Hematopoietic multipotent progenitor cell treated with erythropoietin and hydrocortisone succinate and interleukin-3 and kit ligand, for 8 days (in vitro differentiated cells): Measurements from ENCODE around the gene EI24.

Source experiments
- DNase-seq: peaks from one replicate; pipeline ENCODE4 v3.0.0-alpha.2; 2015

The EI24 gene

GRCh38 chr11:125583496-125583895 lies 14.2 kb downstream of the EI24 start:
- DNase-seq = no peak

GRCh38 chr11:125585487-125585886 lies 16.2 kb downstream of the EI24 start:
- no peak for DNase-seq

GRCh38 chr11:125586623-125587022 lies 17.3 kb downstream of the EI24 start:
- DNase-seq = no peak

- DNase-seq = no peak
These were observed 18.2 kb downstream of the EI24 start for GRCh38 chr11:125587480-125587879.

- no peak for DNase-seq
These were observed 19.2 kb downstream of the EI24 start for GRCh38 chr11:125588505-125588904.

- peak; percentile 22 for DNase-seq
These were observed 22.5 kb downstream of the EI24 start for GRCh38 chr11:125591649-125592304.

- DNase-seq = peak; percentile 100
These were observed 23.2 kb downstream of the EI24 start, which contains the start of gene STT3A for GRCh38 chr11:125592305-125593113. Gene STT3A (plus strand): TSS chr11:125592852. CDS start chr11:125595916, 3,064 bp downstream.

GRCh38 chr11:125593114-125593820 lies 24.0 kb downstream of the EI24 start:
- peak; percentile 55 for DNase-seq

GRCh38 chr11:125594958-125595357 lies 25.7 kb downstream of the EI24 start:
- no peak for DNase-seq

- no peak for DNase-seq
These were observed 31.4 kb downstream of the EI24 start for GRCh38 chr11:125600663-125601062.

- DNase-seq = no peak
These were observed 33.9 kb downstream of the EI24 start for GRCh38 chr11:125603207-125603606.

GRCh38 chr11:125605417-125605816 lies 36.1 kb downstream of the EI24 start:
- no peak for DNase-seq

- DNase-seq = no peak
These were observed 40.3 kb downstream of the EI24 start for GRCh38 chr11:125609545-125609944.

- no peak for DNase-seq
These were observed 49.1 kb downstream of the EI24 start for GRCh38 chr11:125618383-125618782.

GRCh38 chr11:125621995-125622394 lies 52.7 kb downstream of the EI24 start:
- DNase-seq = no peak

GRCh38 chr11:125623064-125623463 lies 53.8 kb downstream of the EI24 start:
- no peak for DNase-seq

GRCh38 chr11:125624756-125625213 lies 55.5 kb downstream of the EI24 start, which contains the start of gene CHEK1:
Gene CHEK1 (plus strand): TSS chr11:125625163. CDS start chr11:125626769, 1,606 bp downstream.
- peak; percentile 12 for DNase-seq

- DNase-seq = no peak
These were observed 56.0 kb downstream of the EI24 start for GRCh38 chr11:125625225-125625629.

- peak; percentile 93 for DNase-seq
These were observed 56.5 kb downstream of the EI24 start for GRCh38 chr11:125625630-125626287.

- DNase-seq = no peak
These were observed 57.1 kb downstream of the EI24 start for GRCh38 chr11:125626288-125626950.

- DNase-seq = no peak
These were observed 58.1 kb downstream of the EI24 start for GRCh38 chr11:125627236-125627910.
